Measurements from ENCODE around the gene PPP4R2. TPM values are rescaled to one million over a fixed set of nuclear protein-coding genes. Genes with fewer than 3 reads are reported as not detected.
A peak's percentile ranks its signal among the peaks of the same experiment; 100 is the strongest.

PPP4R2 gene
- polyA plus RNA-seq, 3 donors, result 14.3 to 25.4 (median 18.7) TPM

DNA sequence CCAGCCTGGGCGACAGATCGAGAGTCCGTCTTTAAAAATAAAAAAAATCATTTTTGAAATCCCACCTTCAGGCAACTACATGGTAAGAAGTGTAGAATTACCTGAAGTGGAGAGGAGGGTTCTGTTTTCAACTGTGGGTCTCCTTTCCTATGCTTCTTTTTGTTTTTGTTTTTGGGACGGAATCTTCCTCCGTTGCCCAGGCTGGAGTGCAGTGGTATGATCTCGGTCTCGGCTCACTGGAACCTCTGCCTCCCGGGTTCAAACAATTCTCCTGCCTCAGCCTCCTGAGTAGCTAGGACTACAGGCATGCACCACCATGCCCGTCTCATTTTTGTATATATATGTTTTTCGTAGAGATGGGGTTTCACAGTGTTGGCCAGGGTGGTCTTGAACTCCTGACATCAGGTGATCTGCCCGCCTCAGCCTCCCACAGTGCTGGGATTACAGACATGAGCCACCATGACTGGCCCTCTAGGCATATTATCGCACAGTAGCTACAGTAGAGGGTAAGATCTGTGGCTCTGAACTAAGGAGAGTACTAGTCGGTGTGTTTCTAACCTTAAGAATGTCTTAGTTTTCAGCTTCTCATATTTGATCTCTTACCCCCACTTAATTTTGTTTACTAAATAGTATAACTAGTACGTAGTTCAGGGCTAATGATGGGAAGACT lies 73.3 kb downstream of the PPP4R2 start:
- intact Hi-C loops (cut with micrococcal nuclease), result no loop called here
- H3K27me3 Mint-ChIP-seq (ENCODE audit: low read depth in 3 of 3), result no peaks in the 10 kb centered on the region

DNA sequence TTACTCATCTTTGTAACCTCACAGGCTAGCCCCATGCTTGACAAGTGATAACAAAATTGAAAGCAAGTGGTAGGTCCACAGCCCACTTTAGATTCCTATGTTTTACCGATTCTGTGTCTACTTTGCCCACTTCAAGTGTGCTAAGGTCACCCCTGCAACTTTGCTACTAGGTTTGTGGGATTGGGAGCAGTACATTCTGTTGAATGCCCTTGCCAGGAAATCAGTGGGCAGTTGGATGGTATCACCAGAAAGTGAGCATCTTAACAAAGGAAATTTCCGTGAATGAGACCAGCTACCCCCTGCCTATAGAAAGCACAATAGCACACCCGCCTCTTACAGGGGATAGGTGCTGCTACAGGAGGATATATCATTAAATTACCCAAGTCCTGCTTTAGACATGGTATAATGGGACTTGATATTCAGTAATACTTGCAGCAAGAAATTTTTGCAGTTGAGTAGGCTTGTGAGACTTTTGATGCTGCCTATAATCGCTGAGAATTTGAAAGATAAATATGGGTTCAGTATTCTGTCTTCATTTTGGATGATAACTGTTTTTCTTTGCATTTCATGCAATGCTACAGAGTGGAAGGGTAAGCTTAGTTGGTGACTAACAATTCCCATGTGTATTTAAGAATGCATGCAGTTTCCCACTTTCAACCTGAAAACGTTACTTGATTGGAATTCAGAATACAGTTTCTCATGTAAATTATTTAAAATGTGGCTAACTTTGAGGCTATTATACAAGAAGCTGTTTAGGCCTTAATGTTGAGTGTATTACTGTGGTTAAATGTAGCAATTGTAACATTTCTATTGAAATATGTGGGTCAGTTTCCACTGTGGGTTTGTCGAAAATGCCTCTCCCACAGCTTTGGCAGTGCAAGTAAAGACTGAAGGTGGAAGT lies 74.3 kb downstream of the PPP4R2 start:
- TF ChIP-seq, protein P1, sequence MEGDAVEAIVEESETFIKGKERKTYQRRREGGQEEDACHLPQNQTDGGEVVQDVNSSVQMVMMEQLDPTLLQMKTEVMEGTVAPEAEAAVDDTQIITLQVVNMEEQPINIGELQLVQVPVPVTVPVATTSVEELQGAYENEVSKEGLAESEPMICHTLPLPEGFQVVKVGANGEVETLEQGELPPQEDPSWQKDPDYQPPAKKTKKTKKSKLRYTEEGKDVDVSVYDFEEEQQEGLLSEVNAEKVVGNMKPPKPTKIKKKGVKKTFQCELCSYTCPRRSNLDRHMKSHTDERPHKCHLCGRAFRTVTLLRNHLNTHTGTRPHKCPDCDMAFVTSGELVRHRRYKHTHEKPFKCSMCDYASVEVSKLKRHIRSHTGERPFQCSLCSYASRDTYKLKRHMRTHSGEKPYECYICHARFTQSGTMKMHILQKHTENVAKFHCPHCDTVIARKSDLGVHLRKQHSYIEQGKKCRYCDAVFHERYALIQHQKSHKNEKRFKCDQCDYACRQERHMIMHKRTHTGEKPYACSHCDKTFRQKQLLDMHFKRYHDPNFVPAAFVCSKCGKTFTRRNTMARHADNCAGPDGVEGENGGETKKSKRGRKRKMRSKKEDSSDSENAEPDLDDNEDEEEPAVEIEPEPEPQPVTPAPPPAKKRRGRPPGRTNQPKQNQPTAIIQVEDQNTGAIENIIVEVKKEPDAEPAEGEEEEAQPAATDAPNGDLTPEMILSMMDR (IDR thresholded peaks at IDR 0.05), result no peak
- Histone ChIP-seq H3K4me3 (replicated peaks in 1 of 3; ENCODE audit: low read depth in 2 of 3, low read length in 3 of 3) (no peak overlapping the region), H3K9me3 (replicated peaks in 1 of 2; ENCODE audit: control insufficient read depth in 1 of 2, insufficient read depth in 1 of 2, low read length in 2 of 2) (no peaks in the 10 kb centered on the region), H3K27me3 (ENCODE audit: control insufficient read depth in 2 of 2, insufficient read depth in 2 of 2, low read length in 2 of 2) (no peaks in the 10 kb centered on the region), H3K36me3 (replicated peaks in 1 of 2; ENCODE audit: control insufficient read depth in 1 of 2, insufficient read depth in 2 of 2, low read length in 2 of 2) (peaks cover 22 to 23% of the 10 kb centered on the region in 2 donors), H3K9ac (ENCODE audit: insufficient read depth, low read length, poor library complexity, severe bottlenecking) (no peak overlapping the region), H3K79me2 (ENCODE audit: insufficient read depth, low read length) (no peaks in the 10 kb centered on the region), H4K20me1 (ENCODE audit: insufficient read depth, low read length) (no peaks in the 10 kb centered on the region), H3K27ac (ENCODE audit: low read depth in 1 of 2, low read length in 2 of 2) (no peak overlapping the region), H2AFZ (ENCODE audit: insufficient read depth, low read depth, low read length, poor library complexity, severe bottlenecking) (no peak overlapping the region), H3K4me2 (replicated peaks; ENCODE audit: extremely low read depth, low read length, poor library complexity, severe bottlenecking) (no peak overlapping the region), H3K4me1 (ENCODE audit: control insufficient read depth in 1 of 2, insufficient read depth in 2 of 2, low read length in 2 of 2) (no peaks in the 10 kb centered on the region)
- peaks cover 11 to 20% of the 10 kb centered on the region in 2 donors for H3K36me3 Mint-ChIP-seq
- H3K4me3 Mint-ChIP-seq, result no peak overlapping the region
- 70% methylated on average over 3 of the region's 6 CpGs for WGBS (ENCODE audit: insufficient coverage)
- intact Hi-C loops (cut with micrococcal nuclease), result no loop called here
- H3K9me3 Mint-ChIP-seq, result no peaks in the 10 kb centered on the region
- peak overlapping the region in 2 of 7 donors; percentile 20 to 45 for H3K27ac Mint-ChIP-seq
- DNase-seq, result no peak
- H3K27me3 Mint-ChIP-seq (ENCODE audit: low read depth in 3 of 3), result peaks cover 0 to 2% (median 2%) of the 10 kb centered on the region in 3 donors
- H3K4me1 Mint-ChIP-seq, result peaks cover 3% of the 10 kb centered on the region

More for the DNA sequence above, 73.3 kb downstream of the PPP4R2 start:
- H3K27me3 ChIP-seq (ENCODE audit: control insufficient read depth in 2 of 2, insufficient read depth in 2 of 2, low read length in 2 of 2), result no peaks in the 10 kb centered on the region
- H2AFZ ChIP-seq (ENCODE audit: insufficient read depth, low read depth, low read length, poor library complexity, severe bottlenecking), result no peak overlapping the region
- Mint-ChIP-seq H3K4me1 (peaks cover 3% of the 10 kb centered on the region), H3K9me3 (no peaks in the 10 kb centered on the region), H3K36me3 (peaks cover 21 to 30% of the 10 kb centered on the region in 2 donors), H3K27ac (peak overlapping the region in 1 of 7 donors; percentile 57), H3K4me3 (no peak overlapping the region)
- H3K9ac ChIP-seq (ENCODE audit: insufficient read depth, low read length, poor library complexity, severe bottlenecking), result no peak overlapping the region
- TF ChIP-seq, protein P1 (IDR thresholded peaks at IDR 0.05), result no peak
- H3K4me2 ChIP-seq (replicated peaks; ENCODE audit: extremely low read depth, low read length, poor library complexity, severe bottlenecking), result no peak overlapping the region
- H3K4me3 ChIP-seq (replicated peaks in 1 of 3; ENCODE audit: low read depth in 2 of 3, low read length in 3 of 3), result no peak overlapping the region
- WGBS (ENCODE audit: insufficient coverage), result 100% methylated on average over 5 of the region's 14 CpGs
- no peak overlapping the region for H3K27ac ChIP-seq (ENCODE audit: low read depth in 1 of 2, low read length in 2 of 2)
- H3K4me1 ChIP-seq (ENCODE audit: control insufficient read depth in 1 of 2, insufficient read depth in 2 of 2, low read length in 2 of 2), result no peaks in the 10 kb centered on the region
- no peak for DNase-seq
- no peaks in the 10 kb centered on the region for H3K9me3 ChIP-seq (replicated peaks in 1 of 2; ENCODE audit: control insufficient read depth in 1 of 2, insufficient read depth in 1 of 2, low read length in 2 of 2)
- H4K20me1 ChIP-seq (ENCODE audit: insufficient read depth, low read length), result no peaks in the 10 kb centered on the region
- H3K79me2 ChIP-seq (ENCODE audit: insufficient read depth, low read length), result no peaks in the 10 kb centered on the region
- H3K36me3 ChIP-seq (replicated peaks in 1 of 2; ENCODE audit: control insufficient read depth in 1 of 2, insufficient read depth in 2 of 2, low read length in 2 of 2), result peaks cover 31 to 33% of the 10 kb centered on the region in 2 donors

All from CD14-positive monocyte (primary cell).